CD4-positive, alpha-beta T cell treated with Interleukin-6 for 4 hours (primary cell): ENCODE measurements around the gene COL2A1.

Source experiments
- DNase-seq: peaks from one replicate; pipeline ENCODE4 v3.0.0-alpha.2; 2020; ENCODE audit warnings: mixed read lengths

Gene COL2A1

DNA sequence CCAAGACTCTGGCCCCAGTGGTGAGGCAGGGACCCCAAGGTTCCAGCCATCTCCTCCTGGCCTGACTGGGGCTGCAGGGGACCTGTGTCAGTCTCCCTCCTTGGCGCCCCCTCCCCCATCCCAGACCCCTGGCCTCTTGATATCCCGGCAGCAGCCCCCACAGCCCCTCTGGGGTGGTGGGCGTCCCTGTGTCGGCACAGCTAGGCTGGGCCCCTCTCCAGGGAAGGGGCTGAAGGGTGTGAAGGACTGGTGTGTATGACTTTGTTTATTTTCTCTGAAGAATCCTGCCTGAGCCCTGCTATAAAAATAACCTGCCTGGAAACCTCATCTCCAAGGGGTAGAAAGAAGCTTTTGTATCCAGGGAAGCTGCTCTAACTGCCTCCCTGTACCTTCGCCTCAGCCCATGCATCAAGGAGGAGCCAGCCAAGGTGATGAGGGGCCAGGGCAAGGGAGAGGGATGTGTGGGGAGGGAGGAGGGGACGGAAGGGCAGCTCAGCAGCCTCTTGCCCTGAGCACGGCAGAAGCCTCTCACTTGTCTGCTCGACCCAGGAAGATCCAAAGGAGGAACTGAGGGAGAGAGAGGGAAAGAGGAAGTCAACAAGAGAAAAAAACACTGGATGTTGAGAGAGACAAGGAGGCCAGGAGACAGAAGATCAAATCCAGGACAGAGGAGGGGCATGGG is 25.4 kb upstream of the COL2A1 start:
- no peak for DNase-seq

DNA sequence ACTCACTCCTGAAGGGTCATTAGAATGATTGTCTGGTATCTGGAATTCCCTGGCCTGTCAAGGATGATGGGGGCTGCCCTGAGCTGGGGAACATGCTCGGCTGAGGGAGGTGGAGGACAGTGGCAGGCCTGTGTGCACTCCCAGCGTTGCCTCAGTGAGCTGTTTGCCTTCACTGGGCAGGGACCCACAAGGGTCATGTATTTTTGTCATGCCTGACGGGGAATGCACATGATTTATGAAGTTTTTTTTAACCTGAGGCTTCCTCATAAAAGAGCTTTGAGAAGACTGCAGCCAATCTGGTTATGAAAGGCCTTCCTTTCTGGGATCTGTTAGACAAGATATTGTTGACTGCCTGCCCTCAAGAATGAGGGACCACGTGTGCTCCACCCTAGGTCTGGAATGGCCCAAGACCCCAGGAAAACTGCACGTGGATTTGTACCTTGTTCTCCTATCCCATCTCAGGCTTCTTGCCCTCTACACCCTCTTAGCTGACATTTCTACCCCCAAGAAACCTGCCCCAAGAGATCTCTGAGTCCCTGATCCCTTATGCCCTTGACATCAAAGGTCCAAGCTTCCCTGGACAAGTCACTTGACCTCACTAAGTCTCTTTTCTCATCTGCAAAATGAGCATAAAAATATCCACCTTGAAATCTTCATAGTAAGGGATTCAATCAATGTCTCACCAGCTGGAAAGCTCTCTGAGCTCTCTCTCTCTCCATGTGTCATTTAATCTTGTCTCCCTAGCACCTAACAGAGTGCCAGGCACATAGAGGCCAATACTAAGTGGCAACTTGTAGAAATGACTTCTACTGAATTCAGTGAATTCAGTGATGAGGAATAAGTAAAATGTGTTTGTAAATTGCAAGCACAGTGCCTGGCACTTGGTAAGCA is 24.5 kb upstream of the COL2A1 start:
- DNase-seq = no peak

DNA sequence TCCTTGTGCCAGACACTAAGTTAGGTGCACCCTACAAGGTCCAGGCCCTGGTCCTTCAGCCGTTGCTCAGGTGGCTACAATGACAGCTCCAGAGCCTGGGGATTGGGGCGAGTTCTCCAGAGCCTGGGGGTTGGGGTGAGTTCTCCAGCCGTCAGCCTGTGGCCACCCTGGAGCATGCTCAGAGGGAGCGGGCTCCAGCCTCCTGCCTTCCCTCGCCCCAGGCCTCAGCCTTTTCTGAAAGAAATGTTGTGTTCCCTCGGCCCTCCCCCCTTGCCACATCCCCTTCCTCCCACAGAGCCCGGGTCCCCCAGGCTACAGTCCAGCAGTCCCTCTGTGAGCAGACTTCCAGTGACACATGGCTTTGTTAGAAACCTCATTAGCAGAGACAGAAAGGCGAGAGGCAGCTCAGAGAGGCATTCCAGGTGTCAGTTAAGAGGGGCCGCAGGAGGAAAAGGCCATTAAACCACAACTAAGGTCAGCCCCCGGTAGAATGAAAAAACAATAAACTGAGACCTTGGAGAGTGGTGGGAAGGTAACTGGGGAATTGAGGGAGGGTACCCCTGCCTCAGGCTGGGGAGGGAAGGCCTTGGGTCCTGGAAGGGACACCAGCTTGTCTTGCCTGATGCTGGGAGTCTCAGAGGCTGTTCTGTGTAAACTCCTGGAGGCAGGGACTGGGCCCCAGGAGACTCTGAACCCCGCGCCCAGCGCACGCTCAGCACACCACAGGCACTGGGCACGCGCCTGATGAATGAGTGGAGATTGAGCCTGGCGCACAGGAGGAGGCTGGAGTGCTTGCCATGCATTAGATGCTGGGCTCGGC is 23.1 kb upstream of the COL2A1 start:
- no peak for DNase-seq

DNA sequence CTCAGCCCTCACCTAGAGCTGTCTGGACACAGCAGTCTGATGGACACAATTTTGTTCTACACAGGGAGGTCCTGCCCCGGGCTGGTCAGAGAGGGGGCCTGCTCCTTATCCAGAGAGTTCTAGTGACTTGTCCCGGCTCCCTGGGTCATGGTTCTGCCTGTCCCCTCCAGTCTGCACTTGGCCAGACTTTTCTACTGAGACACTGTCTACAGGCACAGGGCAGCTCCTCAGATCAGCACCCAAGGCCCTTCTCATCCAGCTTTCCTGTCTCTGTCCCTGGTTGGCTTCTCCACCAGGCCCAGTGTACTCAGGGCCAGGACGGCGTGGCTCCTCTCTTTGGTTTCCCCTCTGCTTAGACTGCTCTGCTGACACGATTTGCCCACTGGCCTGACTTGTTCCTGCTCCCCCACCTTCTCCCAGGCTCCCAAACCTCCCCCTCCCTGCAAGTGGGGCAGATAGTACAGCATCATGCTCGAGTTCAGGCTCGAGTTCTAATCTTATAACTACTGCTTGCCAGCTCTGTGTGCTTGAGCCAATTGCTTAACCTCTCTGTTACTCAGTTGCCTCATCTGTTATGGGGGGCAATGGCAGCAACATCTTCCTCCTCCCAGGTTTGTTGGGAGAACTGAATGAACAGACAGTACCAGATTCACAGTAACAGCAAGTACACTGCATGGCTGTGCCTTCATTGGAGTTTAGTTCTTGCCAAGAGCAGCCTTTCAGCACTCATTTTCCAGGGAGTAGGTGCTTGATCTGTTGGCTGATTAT is 22.0 kb upstream of the COL2A1 start:
- DNase-seq = no peak

DNA sequence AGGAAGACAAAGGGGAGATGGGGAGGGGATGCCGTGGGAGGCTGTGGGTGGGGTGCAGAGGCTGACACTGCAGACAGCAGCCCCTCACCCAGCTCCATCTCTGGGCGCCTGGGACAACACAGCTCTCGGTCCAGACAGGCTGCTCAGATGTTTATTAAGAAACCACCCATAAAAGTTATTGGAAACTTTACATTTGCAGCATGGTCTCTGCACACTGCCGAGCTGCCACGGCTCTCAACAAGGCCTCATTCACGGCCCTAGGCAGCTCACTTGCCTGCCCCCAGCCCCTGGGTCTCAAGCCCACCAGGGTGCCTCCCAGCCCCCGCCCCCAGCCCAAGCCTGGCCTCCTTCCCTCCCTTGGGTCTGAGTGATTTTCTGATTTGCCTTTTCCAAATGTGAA is 21.0 kb upstream of the COL2A1 start:
- no peak for DNase-seq

DNA sequence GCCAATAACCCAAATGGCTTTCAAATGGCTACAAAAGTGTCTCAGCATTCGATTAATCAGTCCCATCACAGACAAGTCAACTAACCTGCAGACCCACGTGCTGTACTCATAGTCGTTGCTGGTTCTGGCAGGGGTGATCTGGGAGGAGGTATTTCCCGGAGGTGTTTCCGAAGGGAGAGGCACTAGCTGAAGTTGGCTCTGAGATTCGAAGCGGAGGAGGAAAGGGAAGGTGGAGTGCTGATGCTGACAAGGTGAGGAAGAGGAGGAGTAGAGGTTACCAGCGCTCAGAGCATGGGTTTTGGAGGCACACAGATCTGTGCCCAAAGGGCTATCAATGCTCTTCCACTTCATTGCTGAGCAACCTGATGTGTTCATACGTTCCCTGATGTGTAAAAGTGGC is 20.5 kb upstream of the COL2A1 start:
- DNase-seq = no peak

DNA sequence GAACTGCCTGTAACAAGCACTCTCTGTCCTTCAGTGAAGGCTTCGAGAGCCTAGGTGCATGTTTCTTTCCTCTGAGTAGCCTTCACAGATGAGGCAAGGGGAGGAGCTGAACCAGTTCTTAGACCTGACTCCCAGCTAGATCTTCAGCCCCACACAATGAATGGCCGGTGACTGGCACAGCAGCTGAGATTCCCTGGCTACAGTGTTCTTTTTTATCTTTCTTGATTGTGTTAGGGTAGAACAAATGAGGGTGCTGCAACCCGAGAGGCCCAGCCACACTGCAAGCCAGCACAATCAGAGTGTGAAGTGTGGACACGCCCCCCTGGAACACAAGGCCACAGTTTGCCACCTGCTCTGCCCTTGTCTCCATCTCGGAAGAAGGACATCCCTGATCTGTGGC is 19.1 kb upstream of the COL2A1 start:
- no peak for DNase-seq

DNA sequence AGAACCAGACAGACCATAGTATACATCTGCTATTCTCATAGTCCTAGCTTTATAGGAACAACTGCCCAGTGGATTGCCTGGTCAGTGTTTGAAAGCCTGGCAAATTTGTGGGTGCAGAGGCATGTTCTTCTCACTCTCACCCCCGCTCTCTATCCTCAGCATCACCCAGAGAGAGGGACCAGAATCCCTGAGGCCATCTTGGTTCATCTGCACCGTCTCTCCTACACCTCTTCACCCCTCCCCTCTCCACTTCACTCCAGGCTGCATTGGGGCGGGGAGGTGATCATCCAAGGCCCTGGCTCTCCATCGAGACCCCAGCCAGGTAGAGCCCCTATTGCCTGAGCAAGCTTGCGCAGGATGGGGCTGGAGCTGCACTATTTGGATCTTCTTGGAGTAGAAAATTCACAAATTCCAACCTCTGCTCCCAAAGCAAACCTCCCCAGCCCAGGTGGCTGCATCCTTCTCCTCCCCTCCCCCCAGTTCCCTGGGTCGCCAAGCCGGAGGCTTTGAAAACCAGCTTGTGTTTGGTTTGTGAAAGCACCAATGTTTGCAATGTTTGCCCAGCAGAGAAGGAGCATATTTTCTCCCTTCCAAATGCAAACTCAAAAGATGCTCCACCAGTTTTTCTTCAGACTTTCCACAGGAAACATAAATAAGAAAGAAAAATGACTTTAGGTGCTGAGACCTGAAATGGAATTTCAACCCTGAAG is 18.6 kb upstream of the COL2A1 start:
- no peak for DNase-seq

DNA sequence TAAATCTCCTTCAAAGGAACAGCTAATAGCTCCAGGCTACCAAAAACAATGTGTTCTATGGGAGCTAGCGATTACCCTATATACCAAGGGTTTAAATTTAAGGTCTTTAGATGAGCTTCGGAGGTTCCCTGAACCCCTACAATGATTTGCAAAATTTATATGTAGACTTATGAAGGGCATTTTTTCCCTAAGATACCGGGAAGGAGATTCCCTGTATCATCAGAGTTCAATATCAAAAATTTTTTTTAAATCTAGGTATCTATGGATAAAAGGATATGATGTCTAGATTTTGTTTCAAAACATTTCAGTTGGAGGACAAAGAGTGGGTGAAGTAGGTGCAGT is 17.9 kb upstream of the COL2A1 start:
- no peak for DNase-seq

DNA sequence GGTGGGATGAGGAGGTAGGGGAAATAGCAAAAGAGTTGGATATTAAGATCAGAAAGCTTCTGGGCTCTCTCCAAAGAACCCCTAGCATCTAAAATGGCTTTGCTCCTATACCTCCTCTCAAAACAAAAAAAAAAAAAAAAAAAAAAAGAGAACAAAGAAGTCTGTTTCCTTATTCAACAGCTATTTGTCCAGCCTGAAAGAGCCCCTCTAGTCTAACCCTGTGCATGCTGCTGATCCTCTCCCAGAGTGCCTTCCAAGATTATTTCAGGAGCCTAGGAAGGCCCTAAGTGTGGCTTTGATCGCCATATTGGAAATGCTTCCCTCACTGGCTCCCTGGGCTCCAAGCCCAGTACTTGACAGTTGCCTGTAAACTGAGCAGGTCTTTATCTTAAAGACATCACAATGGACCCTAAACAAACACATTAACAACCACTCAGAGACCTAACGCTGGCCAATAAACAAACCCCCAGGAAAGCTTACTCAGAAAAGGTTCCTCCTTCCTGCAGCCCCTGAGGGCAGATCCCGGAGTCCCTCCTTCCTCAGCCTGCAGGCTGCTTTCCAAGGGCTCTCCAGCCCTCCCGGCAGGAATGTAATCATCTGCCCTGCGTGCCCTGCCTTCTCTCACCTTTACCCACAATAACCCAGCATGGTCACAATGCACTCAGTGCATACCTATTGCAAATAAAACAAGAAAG is 17.4 kb upstream of the COL2A1 start:
- DNase-seq = no peak

DNA sequence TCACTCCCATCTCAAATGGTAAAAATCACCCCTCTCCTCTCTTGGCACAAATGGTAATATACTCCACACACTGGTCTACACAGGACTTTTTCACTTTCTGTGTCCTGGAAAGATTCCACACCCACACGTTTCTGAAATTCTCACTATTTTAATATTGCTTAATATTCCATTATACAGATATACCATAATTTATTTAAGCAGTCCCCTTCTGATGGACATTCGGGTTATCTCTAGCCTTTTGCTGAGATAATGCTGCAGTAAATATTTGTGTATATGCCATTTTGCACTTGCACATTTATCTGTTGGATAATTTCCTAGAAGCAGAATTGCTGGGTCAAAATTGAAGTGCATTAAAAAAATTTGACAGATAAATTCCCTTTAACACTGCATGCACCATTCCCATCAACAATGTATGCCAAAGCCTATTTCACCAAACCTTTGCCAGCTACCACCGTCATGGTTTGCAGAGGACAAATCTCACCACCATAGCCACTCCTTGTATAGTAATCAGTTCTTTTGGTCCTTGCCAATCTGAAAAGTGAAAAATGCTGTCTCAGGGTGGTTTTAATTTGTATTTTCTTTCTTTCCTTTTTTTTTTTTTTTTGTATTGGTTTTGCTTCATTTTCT is 15.5 kb upstream of the COL2A1 start:
- no peak for DNase-seq

DNA sequence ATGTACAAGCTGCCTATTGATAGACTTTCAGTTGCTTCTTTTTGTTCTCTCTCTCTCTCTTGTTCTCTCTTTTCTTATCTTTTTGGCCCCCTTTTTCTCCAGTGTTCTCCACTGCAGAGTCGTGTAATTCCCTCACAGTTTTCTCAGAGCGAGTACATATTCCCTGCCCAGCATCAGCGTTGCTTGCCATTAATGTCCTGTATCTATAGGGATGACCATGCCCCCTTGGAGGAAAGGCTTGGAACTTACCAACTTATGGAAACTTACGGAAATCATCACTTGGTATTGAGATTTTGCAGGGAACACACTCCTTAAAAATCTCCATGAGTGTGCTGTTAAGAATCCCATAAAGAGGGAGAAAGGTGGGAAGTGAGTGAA is 14.3 kb upstream of the COL2A1 start:
- no peak for DNase-seq

DNA sequence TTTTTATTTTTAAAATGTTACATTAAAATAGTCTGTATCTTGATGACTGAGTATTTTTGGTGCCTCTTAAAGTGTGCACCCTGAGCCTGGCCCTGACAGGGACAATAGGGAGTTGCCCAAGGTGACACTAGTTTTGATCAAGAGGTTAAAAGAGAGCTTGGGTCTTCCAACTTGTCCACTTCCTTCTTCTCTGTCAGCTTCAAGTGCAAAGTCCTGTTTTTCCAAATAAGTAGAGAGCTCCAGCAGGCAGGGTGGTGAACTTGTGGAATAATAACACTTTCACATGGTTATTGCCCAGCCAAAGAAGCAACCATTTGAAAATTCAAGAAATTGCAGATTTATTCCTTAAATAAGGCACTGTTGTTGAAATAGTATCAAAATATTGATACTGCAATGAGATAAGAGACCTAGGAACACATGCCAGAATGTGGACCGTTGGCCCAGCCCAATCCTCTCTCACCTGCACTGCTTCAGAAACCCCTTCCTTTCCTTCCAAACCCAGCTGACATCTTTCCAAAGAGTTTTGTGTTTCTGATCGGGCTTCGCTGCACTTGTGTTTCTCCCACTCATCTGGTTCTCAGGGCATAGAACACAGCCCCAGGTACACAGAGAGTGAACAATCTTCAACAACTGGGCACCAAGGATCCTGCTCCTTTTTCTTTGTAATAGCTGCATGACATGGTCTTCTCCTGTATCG is 13.8 kb upstream of the COL2A1 start:
- no peak for DNase-seq

DNA sequence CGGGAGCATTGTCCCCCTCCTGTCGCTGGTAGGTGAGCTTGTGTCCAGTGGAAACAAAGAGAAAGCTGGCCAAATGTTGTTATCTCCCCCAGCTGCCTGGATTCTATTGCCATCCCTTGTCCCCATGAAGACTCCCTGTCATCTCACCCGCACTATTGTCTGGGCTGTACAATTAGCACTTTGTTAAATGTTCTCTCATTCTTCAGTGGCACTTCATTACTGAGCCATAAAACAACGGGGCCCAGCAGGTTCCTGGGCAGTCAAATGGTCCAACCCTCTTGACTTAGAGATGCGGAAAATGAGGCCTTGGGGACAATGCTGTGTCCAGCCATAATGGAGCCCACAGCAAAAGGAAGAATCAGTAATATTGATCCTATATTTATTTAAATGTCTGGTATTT is 13.2 kb upstream of the COL2A1 start:
- no peak for DNase-seq

DNA sequence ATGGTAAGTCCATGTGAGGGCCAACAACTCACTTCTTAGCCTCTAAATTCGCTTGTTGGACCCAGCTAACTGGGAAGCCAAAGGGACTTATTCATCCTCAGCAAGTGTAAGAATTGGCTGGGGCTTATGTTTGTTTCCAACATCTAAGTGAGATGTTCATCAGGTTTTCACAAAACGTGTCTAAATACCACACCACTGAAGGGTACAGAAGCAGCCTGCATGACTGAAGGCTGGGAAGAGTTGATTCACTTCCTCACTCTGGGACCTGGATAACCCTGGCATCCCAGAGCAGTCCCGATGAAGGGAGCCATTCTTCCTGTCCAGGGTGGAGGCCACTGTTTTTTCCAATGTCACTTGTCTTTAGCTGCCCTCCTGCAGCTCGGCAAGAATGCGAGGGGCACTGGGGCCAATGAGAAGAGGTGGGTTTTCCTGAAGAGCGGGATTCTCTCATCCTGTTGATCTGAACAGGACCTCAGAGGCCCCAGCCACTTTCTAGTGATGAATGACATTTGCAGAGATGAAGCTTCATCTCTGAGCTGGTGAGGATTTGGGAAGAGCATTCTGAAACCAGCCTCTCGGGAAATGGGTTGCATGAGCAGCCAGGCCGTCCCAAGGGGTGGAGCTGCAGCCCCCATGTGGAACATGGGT is 12.2 kb upstream of the COL2A1 start:
- DNase-seq = no peak

DNA sequence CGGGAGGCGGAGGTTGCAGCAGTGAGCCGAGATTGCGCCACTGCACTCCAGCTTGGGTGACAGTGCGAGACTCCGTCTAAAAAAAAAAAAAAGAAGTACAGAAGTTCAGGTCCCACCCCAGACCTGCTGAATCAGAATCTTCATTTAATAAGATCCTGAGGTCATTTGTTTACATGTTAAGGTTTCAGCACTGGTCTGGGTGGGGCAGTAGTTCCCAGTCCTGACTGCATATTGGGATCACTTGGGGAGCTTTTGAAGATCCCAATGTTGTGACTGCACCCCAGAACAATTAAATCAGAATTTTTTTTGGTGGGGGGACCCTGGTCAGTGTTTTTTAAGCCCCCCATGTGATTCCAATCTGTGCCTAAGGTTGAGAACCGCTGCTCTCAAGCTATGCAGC is 11.7 kb upstream of the COL2A1 start:
- DNase-seq = no peak

DNA sequence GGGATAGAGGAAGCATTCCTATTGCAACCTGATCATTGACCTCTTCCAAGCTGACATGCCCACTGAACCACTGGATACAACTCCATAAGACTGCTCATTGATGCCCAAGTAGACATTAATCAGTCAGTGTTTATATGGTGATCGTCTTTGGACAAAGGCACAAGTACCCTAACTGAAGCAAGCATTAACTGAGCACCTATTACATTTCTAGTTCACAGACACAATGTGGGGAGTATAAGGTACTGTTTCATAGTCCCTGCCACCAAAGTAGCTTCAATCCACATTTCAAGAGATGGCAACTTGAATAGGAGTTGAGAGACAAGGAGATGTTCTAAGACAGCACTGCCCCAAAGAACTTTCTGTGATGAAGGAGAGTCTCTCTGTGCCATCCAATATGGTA is 10.9 kb upstream of the COL2A1 start:
- DNase-seq = no peak

DNA sequence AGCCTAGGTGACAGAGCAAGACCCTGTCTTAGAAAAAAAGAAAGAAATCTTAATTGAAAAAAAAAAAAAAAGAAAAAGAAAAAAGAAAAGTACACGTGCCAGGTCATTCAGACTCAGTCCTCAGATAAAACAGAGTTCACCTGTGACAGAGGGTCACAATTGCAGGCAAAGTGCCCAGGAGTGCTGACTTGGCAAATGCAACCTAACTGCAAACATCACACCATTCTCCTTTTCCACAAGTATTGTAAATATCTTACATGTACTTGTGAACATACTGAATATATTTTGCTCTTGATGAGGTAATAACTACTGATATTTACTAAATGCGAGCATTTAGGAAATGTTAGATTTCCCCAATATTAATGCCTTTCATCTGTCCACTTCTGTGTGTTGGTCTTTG is 9.0 kb upstream of the COL2A1 start:
- no peak for DNase-seq

DNA sequence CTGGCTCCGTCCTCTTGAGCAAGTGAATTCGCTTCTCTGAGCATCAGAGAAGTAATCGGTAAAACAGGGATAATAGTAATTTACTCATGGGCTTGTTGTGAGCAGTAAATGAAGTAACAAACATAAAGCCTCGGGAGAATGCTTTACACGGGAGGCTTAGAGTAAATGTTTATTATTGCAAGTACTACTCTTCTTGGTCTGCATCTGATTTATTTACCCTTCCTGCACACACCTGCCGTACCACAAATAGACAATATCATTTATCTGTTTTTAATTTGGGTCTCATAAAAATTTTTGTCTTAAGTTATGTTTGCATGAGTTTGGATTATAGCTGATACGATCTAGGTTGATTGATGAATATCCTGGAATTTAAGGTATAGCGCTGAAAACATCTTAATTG is 7.8 kb upstream of the COL2A1 start:
- no peak for DNase-seq

DNA sequence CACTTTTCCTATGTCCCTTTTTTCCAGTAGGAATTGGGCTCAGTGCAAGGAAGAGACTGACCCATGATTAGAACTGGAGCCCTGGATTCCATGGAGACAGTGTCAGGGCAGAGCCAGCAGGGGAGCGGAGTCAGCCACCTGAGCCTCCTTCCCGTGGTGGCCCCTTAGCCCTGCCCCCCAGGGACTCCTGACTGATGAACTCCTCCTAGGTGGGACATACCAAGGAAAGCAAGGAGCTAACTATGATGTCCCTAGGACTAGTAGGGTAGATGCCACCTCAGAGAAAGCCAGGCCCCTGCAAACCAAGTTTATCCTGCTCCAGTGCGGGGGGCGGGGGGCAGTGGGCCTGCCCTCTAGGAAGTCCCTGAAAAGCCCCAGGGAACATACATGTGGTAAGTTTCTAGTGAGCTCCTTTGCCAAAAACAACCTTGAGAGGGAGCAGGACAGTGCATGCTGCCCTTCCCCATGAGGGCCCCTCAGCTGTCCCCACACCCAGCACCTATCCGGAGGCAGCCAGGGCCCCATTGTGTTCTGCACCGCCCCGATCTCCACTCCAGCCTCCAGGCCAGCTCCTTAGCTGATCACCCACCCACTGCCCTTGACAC is 6.2 kb upstream of the COL2A1 start:
- no peak for DNase-seq
